HG03575 (cell line): ENCODE results near the gene ZSCAN22.

Experiments
- ATAC-seq: cut with Tn5 transposase; IDR thresholded peaks from one replicate; pipeline ENCODE4 v1.9.1; 2021; ENCODE audit not compliant: unreplicated experiment, insufficient number of reproducible peaks, low FRiP score; ENCODE audit errors: extremely low read depth

ZSCAN22 gene

DNA sequence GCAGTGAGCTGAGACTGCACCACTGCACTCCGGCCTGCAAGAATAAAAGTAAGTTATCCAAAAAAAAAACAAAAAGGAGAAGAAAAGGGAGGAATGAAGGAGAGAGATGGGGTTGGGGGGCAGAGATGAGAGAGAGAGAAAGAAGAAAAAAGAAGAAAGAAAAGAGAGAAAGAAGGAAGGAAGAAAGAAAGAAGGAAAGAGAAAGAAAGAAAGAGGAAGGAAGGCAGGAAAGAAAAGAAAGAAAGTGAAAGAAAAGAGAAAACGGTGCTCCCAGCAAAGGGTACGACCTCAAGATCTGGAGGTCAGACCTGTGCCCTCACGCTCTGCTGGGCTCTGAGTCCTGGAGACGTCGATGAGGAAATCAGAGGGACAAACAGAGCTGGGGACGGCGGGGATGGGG lies 22.8 kb downstream of the ZSCAN22 start:
- ATAC-seq = no peak

DNA sequence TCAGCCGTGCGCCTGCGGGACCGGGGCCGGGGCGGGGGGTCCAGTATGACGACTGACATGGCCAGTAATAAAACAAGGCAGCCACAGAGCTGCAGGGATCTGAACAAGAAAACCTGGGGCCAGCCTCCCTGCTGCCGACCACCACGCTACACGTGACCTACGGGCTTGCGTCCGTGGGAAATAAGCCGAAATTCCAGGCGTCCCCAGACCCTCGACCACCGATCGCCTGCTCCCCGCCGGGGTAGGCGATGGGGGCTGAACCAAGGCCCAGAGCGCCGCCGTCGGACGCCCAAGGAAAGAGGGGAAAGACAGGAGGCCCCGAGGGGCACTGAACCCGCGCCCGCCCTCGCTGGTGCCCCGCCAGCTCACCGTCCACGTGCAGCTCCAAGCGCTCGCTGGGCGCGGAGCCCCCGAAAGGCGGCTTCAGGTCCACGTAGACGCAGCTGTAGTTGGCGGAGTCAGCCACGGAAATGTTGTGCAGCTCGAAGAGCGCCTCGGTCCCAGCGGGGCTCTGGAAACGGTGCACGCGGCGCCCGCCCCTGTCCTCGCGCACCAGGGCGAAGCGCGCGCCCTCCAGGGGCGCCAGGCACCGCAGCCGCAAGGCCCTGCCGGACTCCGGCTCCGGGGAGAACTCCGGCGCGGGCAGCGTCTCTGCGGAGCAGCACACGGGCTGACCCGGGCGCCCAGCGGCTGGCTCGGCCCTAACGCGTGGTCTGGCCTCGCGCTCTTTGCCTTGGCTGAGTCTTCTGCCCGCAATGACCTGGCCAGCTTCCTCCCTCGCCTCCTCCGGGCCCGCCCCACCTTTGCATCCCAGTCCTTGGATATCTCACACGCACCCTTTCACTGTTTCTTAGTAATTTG lies 23.4 kb downstream of the ZSCAN22 start:
- ATAC-seq = no peak

- ATAC-seq = no peak
These were observed 24.2 kb downstream of the ZSCAN22 start for GRCh38 chr19:58350871-58351557.

DNA sequence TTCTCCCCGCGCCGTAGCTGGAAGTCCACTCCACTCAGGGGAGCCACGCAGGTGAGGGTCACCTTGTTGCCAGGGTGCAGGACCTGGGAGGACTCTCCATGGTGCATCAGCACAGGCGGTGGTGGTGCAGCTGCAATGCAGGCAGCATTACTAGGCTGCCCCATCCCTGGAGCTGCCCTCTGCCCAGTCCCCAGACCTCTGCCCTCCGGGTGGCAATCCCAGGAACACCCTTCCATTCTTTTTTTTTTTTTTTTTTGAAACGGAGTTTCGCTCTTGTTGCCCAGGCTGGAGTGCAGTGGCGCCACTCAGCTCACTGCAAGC lies 24.7 kb downstream of the ZSCAN22 start:
- no peak for ATAC-seq

- ATAC-seq = no peak
These were observed 25.4 kb downstream of the ZSCAN22 start for GRCh38 chr19:58351990-58352755.

- no peak for ATAC-seq
These were observed 26.2 kb downstream of the ZSCAN22 start, which contains the start of gene A1BG for GRCh38 chr19:58352760-58353671. A1BG (minus strand) TSS chr19:58353492; CDS start chr19:58353437, 55 bp downstream.

GRCh38 chr19:58353717-58354477 lies 27.1 kb downstream of the ZSCAN22 start:
- ATAC-seq = no peak

- no peak for ATAC-seq
These were observed 27.8 kb downstream of the ZSCAN22 start for GRCh38 chr19:58354478-58355030.

GRCh38 chr19:58355215-58355796 lies 28.5 kb downstream of the ZSCAN22 start:
- ATAC-seq = no peak

GRCh38 chr19:58355908-58356765 lies 29.3 kb downstream of the ZSCAN22 start:
- no peak for ATAC-seq

DNA sequence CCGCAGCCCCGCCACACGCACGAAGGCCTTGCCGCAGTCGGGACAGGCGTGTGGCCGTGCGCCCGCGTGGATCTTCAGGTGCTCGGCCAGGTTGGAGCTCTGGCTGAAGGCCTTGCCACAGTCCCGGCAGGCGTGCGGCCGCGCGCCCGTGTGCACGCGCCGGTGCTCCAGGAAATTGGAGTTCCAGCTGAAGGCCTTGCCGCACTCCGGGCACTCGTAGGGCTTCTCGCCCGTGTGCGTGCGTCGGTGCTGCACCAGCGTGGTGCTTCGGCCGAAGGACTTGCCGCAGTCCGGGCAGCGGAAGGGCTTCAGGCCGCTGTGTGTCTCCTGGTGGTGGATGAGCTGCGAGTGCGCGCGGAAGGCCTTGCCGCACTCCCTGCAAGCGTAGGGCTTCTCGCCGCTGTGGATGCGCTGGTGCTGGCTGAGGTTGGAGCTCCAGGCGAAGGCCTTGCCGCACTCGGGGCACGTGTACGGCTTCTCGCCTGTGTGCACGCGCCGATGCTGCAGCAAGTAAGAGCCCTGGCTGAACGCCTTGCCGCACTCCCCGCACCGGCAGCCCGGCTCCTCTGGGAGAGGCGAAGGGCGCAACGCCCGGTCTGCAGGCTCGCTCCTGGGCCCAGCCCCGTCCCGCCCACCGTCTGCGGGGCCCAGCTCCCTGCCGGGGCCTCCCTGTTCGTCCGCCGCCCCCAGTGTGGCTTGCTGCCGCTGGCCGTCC lies 30.1 kb downstream of the ZSCAN22 start:
- no peak for ATAC-seq

- no peak for ATAC-seq
These were observed 30.8 kb downstream of the ZSCAN22 start for GRCh38 chr19:58357481-58358145.

DNA sequence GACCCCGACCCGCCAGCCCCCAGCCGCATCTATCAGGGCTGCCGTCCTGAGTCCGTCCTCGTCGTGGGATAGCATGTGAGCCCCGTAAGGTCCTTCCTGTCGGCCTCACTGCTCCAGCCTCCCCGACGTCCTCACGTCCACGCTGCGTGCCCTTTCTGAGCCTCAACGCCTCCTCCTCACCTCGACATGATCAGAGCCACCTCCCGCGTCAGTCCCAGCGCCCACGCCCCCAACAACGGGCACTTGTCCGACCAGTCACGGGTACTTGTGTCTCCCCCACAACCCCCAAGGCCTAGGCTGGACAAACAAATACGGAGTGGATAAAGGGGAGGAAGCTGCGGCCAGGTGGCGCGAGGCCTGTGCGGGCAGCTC lies 35.1 kb downstream of the ZSCAN22 start:
- no peak for ATAC-seq

DNA sequence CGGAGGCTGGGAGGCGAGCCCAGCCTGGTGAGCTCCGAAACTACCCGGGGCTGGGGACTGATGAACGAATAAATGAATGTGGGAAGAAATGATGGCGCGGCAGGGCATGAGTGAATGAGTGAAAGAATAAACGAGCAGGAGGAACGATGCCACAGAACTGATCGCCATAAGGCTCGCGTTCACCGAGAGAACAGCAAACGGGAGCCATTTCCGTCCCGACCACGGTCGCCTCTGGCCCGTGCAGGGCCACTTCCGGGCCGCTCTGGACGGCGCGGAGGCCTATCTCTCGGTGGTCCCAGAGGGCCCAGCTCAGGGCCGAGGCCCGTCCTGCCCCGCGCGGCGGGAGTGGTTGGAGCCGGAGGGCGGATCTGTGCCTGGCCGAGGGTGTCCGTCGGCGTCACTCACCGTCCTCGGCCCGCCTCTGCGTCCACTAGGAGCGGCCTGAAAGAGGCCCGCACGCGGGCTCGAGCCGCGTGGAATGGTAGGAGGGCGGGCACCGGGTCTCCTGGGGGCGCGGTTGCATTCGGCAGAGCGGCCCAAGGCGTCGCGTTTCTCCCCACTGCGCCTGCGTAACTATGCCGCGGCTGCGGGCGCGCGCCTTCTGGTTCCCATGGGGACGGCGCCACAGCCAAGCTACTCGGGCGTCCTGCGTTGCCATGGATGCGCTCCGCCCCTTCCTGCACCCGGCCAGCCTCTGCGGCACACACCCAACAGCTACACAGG lies 35.6 kb downstream of the ZSCAN22 start, which contains the start of gene ZNF497:
Gene ZNF497, minus strand, starts transcription at position 480 of the 723 bp plus-strand sequence. CDS start 5,116 bp downstream, outside the sequence.
- peak; percentile 64 for ATAC-seq

DNA sequence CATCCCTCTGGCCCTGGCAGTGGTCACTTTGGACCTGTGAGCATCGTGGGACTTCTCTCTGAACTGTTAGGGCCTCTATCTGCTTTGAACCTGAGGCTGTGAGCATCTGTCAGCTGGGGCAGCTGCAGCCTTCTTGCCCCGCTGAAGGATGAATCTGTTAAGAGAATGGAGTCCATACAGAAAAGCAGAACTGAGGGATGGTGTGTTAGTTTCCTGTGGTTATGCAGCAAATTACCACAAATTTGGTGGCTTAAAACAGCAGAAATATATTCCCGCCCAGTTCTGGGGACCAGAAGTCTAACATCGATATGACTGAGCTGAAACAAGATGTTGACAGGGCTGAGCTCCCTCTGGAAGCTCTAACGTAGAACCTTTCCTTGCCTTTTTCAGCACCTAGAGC lies 37.4 kb downstream of the ZSCAN22 start:
- no peak for ATAC-seq
